Tibial nerve (tissue), 4 donors: ENCODE results near the gene FAM83E. TPM values are rescaled to one million over a fixed set of nuclear protein-coding genes. Genes with fewer than 3 reads are reported as not detected.

Source experiments
- DNase-seq, 2 donors: peaks; one replicate each; pipeline ENCODE4 v3.0.0-alpha.2; 2019; ENCODE audit warnings: low spot score in 2 of 2
- H3K27ac ChIP-seq, 4 donors: fragments of 200-600 bp; sonication (generic) in 3 of 4; one replicate each; pipeline ENCODE4 v1.5.1; 2017 to 2019; ENCODE audit warnings: mild to moderate bottlenecking in 1 of 4
- H3K27me3 ChIP-seq, 2 donors: fragments of 200-600 bp; sonication (generic) in 1 of 2; one replicate each; pipeline versions ENCODE4 v1.5.1 to v1.6.0; 2017 to 2019
- H3K36me3 ChIP-seq, 3 donors: fragments of 200-600 bp; sonication (generic); one replicate each; pipeline ENCODE4 v1.5.1; 2018 to 2019
- H3K4me1 ChIP-seq, 4 donors: fragments of 200-600 bp; sonication (generic) in 3 of 4; one replicate each; pipeline ENCODE4 v1.5.1; 2017 to 2019
- H3K4me3 ChIP-seq, 4 donors: fragments of 200-600 bp; sonication (generic) in 3 of 4; one replicate each; pipeline ENCODE4 v1.5.1; 2017 to 2019; ENCODE audit warnings: mild to moderate bottlenecking in 1 of 4, moderate library complexity in 1 of 4
- H3K9me3 ChIP-seq, 4 donors: fragments of 200-600 bp; sonication (generic) in 3 of 4; one replicate each; pipeline ENCODE4 v1.5.1; 2017 to 2019
- EP300 ChIP-seq, 2 donors: sonication (generic); formaldehyde crosslinking; IDR thresholded peaks; one replicate each; pipeline ENCODE4 v1.6.1; 2017; ENCODE audit warnings: antibody characterized with exemption in 2 of 2, mild to moderate bottlenecking in 1 of 2
- POLR2A ChIP-seq, 2 donors: fragments of 450-650 bp; IDR thresholded peaks; one replicate each; pipeline ENCODE4 v1.6.1; 2017; ENCODE audit warnings: antibody characterized with exemption in 2 of 2, mild to moderate bottlenecking in 2 of 2, moderate library complexity in 2 of 2
- WGBS, 2 donors: methylation state at CpG; one replicate each; pipeline ENCODE4 v1.1.5; 2018; 5-methylcytosine and 5-hydroxymethylcytosine counted together
- total RNA-seq, 4 donors: library from RNA; depleted of rRNA; stranded (reverse); fragments of >200 nt; gene quantifications; one replicate each; pipeline ENCODE4 v1.1.0, GENCODE V29; 2016
- TF ChIP-seq, protein P1 (sequence below), 5 experiments: fragments of 200-600 bp in 3 of 5; fragments of 450-650 bp in 2 of 5; sonication (generic) in 3 of 5; IDR thresholded peaks; one replicate each; pipeline ENCODE4 v1.5.1; 2016 to 2019; ENCODE audit warnings: antibody characterized with exemption in 5 of 5, mild to moderate bottlenecking in 3 of 5, moderate library complexity in 2 of 5

The FAM83E gene
- not detected for total RNA-seq

DNA sequence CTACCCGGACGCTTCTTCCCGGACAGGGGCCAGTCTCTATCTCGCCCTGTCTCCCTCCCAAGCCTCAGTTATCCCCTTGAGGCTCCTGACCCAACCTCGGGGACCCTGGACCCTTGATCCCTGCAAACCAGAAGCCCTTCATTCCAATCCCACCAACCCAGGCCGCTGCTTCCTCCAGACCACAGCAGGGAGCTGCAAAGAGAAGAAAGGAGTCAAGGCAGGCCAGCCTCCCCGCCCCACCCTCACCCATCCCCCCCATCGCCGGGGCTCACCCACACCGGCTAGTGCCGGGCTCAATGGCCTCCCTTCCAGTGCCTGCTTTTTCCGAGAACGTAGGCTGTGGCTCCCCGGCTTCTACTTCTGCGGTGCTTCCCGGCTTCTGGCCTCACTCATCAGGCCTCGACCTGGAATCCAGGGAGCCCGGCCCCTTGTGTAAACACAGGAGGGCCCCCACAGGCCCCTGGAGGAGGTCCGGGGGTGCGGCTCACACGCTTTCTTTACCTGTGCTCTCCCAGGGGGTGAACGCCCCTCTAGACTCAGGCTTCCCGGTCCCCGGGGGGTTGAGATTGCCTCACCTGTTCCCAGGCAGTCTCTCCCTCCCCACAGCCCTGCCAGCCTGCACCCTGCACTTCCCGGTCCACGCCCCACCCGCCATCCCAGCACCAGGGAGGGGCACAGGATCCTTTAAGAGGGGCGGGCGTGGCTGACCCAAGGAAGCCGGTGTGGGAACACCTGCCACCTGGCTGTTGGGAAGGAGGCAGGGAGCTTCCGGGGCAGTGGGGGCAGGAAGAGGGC, at the start of gene FAM83E:
TSS of gene FAM83E (minus strand) at position 641 of the 795 bp plus-strand sequence. CDS start 1,704 bp downstream, outside the sequence.
- 43 to 52% methylated on average over 29 to 30 of the region's 31 CpGs for WGBS, 2 donors
- Histone ChIP-seq H3K4me1 (peaks cover 0 to 45% (median 18%) of the 10 kb centered on the region in 4 donors), H3K27me3 (no peaks in the 10 kb centered on the region), H3K9me3 (no peaks in the 10 kb centered on the region), H3K36me3 (peaks cover 0 to 33% (median 13%) of the 10 kb centered on the region in 3 donors), H3K27ac (peak within 1 kb of the TSS in 2 of 4 donors; percentile 51 to 73), H3K4me3 (peak within 1 kb of the TSS in 1 of 4 donors; percentile 12)
- TF ChIP-seq EP300 (IDR thresholded peaks at IDR 0.05) (no peak), POLR2A (IDR thresholded peaks at IDR 0.05) (no peak)
- TF ChIP-seq, protein P1, sequence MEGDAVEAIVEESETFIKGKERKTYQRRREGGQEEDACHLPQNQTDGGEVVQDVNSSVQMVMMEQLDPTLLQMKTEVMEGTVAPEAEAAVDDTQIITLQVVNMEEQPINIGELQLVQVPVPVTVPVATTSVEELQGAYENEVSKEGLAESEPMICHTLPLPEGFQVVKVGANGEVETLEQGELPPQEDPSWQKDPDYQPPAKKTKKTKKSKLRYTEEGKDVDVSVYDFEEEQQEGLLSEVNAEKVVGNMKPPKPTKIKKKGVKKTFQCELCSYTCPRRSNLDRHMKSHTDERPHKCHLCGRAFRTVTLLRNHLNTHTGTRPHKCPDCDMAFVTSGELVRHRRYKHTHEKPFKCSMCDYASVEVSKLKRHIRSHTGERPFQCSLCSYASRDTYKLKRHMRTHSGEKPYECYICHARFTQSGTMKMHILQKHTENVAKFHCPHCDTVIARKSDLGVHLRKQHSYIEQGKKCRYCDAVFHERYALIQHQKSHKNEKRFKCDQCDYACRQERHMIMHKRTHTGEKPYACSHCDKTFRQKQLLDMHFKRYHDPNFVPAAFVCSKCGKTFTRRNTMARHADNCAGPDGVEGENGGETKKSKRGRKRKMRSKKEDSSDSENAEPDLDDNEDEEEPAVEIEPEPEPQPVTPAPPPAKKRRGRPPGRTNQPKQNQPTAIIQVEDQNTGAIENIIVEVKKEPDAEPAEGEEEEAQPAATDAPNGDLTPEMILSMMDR (IDR thresholded peaks at IDR 0.05): no peak
- DNase-seq: no peak

DNA sequence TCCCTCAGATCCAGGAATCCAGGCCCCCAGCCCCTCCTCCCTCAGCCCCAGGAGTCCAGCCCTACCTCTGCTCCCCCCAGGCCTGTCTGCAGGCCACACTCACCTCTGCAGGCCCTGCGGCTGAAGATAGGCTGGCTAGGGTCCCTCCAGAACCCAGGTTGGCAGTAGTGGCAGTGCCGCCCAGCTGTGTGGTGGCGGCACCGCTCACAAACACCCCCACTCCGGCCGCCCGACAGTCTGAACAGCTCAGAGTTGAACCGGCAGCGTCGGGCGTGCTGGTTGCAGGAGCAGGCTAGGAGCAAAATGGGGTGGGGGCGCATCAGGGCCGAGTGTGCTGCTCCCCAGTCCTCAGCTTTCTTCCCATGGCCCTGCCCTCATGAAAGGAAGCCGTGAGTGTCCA, 49.6 kb upstream of the FAM83E start:
- TF ChIP-seq POLR2A (IDR thresholded peaks at IDR 0.05) (no peak), EP300 (IDR thresholded peaks at IDR 0.05) (no peak)
- TF ChIP-seq, protein P1 (IDR thresholded peaks at IDR 0.05): no peak
- H3K27ac ChIP-seq: no peak overlapping the region
- H3K4me1 ChIP-seq: peaks cover 0 to 16% (median 2%) of the 10 kb centered on the region in 4 donors
- H3K36me3 ChIP-seq: no peaks in the 10 kb centered on the region
- H3K9me3 ChIP-seq: no peaks in the 10 kb centered on the region
- no peak for DNase-seq
- 79 to 87% methylated on average over 14 of the region's 14 CpGs for WGBS, 2 donors
- no peaks in the 10 kb centered on the region for H3K27me3 ChIP-seq
- no peak overlapping the region for H3K4me3 ChIP-seq

DNA sequence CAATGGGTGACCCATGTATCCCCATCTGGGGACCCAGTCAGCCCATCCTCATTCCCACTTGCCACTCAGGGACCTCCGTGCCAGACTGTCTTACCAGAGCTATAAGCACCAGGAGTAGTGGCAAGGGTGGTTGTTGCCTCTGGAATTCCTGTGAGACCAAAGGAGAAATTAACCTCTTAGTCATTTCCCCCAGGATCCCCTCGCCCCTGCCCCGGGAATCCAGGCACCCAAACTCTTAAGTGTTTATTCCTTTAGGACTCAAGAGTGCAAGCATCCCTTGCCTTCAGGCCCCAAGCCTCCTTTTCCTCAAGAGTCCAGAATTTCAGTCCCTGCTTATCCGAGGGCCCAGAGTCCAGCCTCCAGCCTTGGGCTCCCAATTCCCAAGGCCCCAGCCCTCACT, 48.8 kb upstream of the FAM83E start:
- no peaks in the 10 kb centered on the region for H3K9me3 ChIP-seq
- TF ChIP-seq, protein P1 (IDR thresholded peaks at IDR 0.05): no peak
- no peak for TF ChIP-seq POLR2A (IDR thresholded peaks at IDR 0.05)
- no peak for TF ChIP-seq EP300 (IDR thresholded peaks at IDR 0.05)
- no peak overlapping the region for H3K4me3 ChIP-seq
- peaks cover 0 to 16% (median 2%) of the 10 kb centered on the region in 4 donors for H3K4me1 ChIP-seq
- DNase-seq: no peak
- H3K27ac ChIP-seq: no peak overlapping the region
- WGBS, 2 donors: 93 to 97% methylated on average over 3 to 4 of the region's 4 CpGs
- no peaks in the 10 kb centered on the region for H3K27me3 ChIP-seq
- H3K36me3 ChIP-seq: no peaks in the 10 kb centered on the region

DNA sequence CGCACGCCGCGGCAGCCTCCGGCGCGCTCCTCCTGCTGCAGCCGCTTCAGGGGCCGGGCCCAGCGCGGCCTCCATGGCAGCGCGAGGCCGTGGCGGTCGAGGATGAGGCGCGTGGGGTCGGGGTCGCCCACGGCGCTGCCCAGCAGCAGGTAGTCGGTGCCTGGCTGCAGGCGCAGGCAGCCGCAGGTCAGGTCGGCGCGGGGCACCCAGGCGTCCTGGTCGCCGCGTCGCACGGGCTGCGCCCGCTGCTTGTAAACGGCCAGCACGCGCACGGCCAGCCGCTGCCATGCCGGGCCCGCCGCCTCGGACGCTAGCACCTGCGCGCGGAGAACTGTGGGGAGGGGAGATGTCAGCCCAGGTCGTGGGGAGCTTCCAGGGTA, 46.8 kb upstream of the FAM83E start:
- H3K4me3 ChIP-seq: no peak overlapping the region
- 87 to 93% methylated on average over 11 to 40 of the region's 50 CpGs for WGBS, 2 donors
- no peaks in the 10 kb centered on the region for H3K36me3 ChIP-seq
- TF ChIP-seq EP300 (IDR thresholded peaks at IDR 0.05): no peak
- TF ChIP-seq, protein P1 (IDR thresholded peaks at IDR 0.05): no peak
- no peak for TF ChIP-seq POLR2A (IDR thresholded peaks at IDR 0.05)
- peaks cover 0 to 16% (median 2%) of the 10 kb centered on the region in 4 donors for H3K4me1 ChIP-seq
- no peak overlapping the region for H3K27ac ChIP-seq
- H3K27me3 ChIP-seq: no peaks in the 10 kb centered on the region
- no peak for DNase-seq
- H3K9me3 ChIP-seq: no peaks in the 10 kb centered on the region
